Liver (tissue), 9 donors: ENCODE results near the gene COL27A1. TPM values are rescaled to one million over a fixed set of nuclear protein-coding genes. Genes with fewer than 3 reads are reported as not detected.

Experiments used
- DNase-seq: peaks from one replicate; pipeline ENCODE4 v3.0.0-alpha.2; 2017; ENCODE audit warnings: low spot score
- H3K27ac ChIP-seq, 2 donors: one replicate each; pipeline ENCODE4 v1.7.0; 2013; ENCODE audit warnings: inconsistent platforms in 2 of 2, low read length in 2 of 2, control low read depth in 1 of 2, low read depth in 1 of 2, mild to moderate bottlenecking in 1 of 2
- H3K27me3 ChIP-seq, 4 donors: one replicate each; pipeline versions ENCODE4 v1.6.1 to v1.7.0; 2013; ENCODE audit warnings: low read length in 3 of 4, inconsistent platforms in 1 of 4, mild to moderate bottlenecking in 1 of 4, moderate library complexity in 1 of 4; ENCODE audit not compliant: control insufficient read depth in 4 of 4, insufficient read depth in 4 of 4
- H3K36me3 ChIP-seq, 4 donors: one replicate each; pipeline versions ENCODE4 v1.6.1 to v1.7.0; 2013; ENCODE audit warnings: low read length in 3 of 4, mild to moderate bottlenecking in 3 of 4, low read depth in 1 of 4, moderate library complexity in 1 of 4; ENCODE audit not compliant: control insufficient read depth in 4 of 4, insufficient read depth in 3 of 4
- H3K4me1 ChIP-seq, 4 donors: one replicate each; pipeline versions ENCODE4 v1.6.1 to v1.7.0; 2013; ENCODE audit warnings: low read length in 3 of 4, mild to moderate bottlenecking in 3 of 4, moderate library complexity in 1 of 4; ENCODE audit not compliant: control insufficient read depth in 4 of 4, insufficient read depth in 4 of 4
- H3K4me3 ChIP-seq, 3 donors: one replicate each; pipeline versions ENCODE4 v1.6.1 to v1.7.0; 2013; ENCODE audit warnings: low read length in 3 of 3, control low read depth in 1 of 3, low read depth in 1 of 3, mild to moderate bottlenecking in 1 of 3
- H3K9ac ChIP-seq, 2 donors: one replicate each; pipeline ENCODE4 v1.7.0; 2013; ENCODE audit warnings: low read length in 2 of 2, mild to moderate bottlenecking in 2 of 2, moderate library complexity in 2 of 2, control low read depth in 1 of 2, low read depth in 1 of 2
- H3K9me3 ChIP-seq, 4 donors: one replicate each; pipeline versions ENCODE4 v1.6.1 to v1.7.0; 2013; ENCODE audit warnings: low read length in 3 of 4; ENCODE audit not compliant: control insufficient read depth in 4 of 4
- EGR1 ChIP-seq, 2 donors: IDR thresholded peaks; 2 replicates each; pipeline ENCODE4 v1.6.1; 2016 to 2018; ENCODE audit warnings: antibody characterized with exemption in 2 of 2, low read depth in 2 of 2
- FOXA1 ChIP-seq: IDR thresholded peaks from 2 replicates; pipeline ENCODE4 v1.6.1; 2016; ENCODE audit warnings: antibody characterized with exemption
- FOXA2 ChIP-seq: IDR thresholded peaks from 2 replicates; pipeline ENCODE4 v1.6.1; 2016; ENCODE audit warnings: antibody characterized with exemption
- GABPA ChIP-seq, 2 donors: IDR thresholded peaks in 1 of 2; conservative IDR thresholded peaks in 1 of 2; 2 replicates each; pipeline ENCODE4 v1.6.1; 2016; ENCODE audit warnings: antibody characterized with exemption in 2 of 2, mild to moderate bottlenecking in 1 of 2, moderate library complexity in 1 of 2
- HNF4A ChIP-seq, 2 donors: conservative IDR thresholded peaks; 2 replicates each; pipeline ENCODE4 v1.6.1; 2016; ENCODE audit warnings: antibody characterized with exemption in 2 of 2, mild to moderate bottlenecking in 2 of 2
- HNF4G ChIP-seq: IDR thresholded peaks from 2 replicates; pipeline ENCODE4 v1.6.1; 2016; ENCODE audit warnings: antibody characterized with exemption
- JUND ChIP-seq, 2 donors: IDR thresholded peaks; 2 replicates each; pipeline ENCODE4 v1.6.1; 2016; ENCODE audit warnings: antibody characterized with exemption in 2 of 2
- MAX ChIP-seq: IDR thresholded peaks from 2 replicates; pipeline ENCODE4 v1.6.1; 2016; ENCODE audit warnings: antibody characterized with exemption
- NR2F2 ChIP-seq: IDR thresholded peaks from 2 replicates; pipeline ENCODE4 v1.6.1; 2016; ENCODE audit warnings: antibody characterized with exemption
- REST ChIP-seq: IDR thresholded peaks from 2 replicates; pipeline ENCODE4 v1.6.1; 2016; ENCODE audit warnings: antibody characterized with exemption, mild to moderate bottlenecking
- RXRA ChIP-seq, 2 donors: IDR thresholded peaks; 2 replicates each; pipeline ENCODE4 v1.6.1; 2017 to 2018; ENCODE audit warnings: antibody characterized with exemption in 2 of 2, mild to moderate bottlenecking in 1 of 2
- SP1 ChIP-seq: IDR thresholded peaks from 2 replicates; pipeline ENCODE4 v1.6.1; 2018; ENCODE audit warnings: antibody characterized with exemption, mild to moderate bottlenecking
- TAF1 ChIP-seq: conservative IDR thresholded peaks from 2 replicates; pipeline ENCODE4 v1.6.1; 2016; ENCODE audit warnings: antibody characterized with exemption, mild to moderate bottlenecking
- YY1 ChIP-seq: IDR thresholded peaks from 2 replicates; pipeline ENCODE4 v1.6.1; 2016; ENCODE audit warnings: antibody characterized with exemption, mild to moderate bottlenecking
- WGBS: extraction: QIAGEN DNeasy Blood & Tissue Kit; methylation state at CpG from one replicate; pipeline ENCODE4 v1.1.7; 2013; 5-methylcytosine and 5-hydroxymethylcytosine counted together
- polyA plus RNA-seq, 2 donors: library from polyadenylated mRNA; stranded (reverse) in 1 of 2; unstranded in 1 of 2; fragments of 200-250 nt in 1 of 2; fragments of >200 nt in 1 of 2; fragmentation: Nextera tagmentation in 1 of 2; extraction: Ambion mirVana in 1 of 2; gene quantifications; one replicate each; pipeline versions ENCODE4 v1.2.1 to v1.2.3, GENCODE V29; 2013 to 2015
- total RNA-seq, 2 donors: library from RNA; depleted of rRNA; stranded (reverse); fragments of >200 nt; gene quantifications; one replicate each; pipeline ENCODE4 v1.2.3, GENCODE V29; 2014
- TF ChIP-seq, protein P1 (sequence below): IDR thresholded peaks from 2 replicates; pipeline ENCODE4 v1.6.1; 2016; ENCODE audit warnings: antibody characterized with exemption
- TF ChIP-seq, protein P2 (sequence below): fragments of 150-350 bp; IDR thresholded peaks from 2 replicates; pipeline ENCODE4 v1.5.1; 2017; ENCODE audit warnings: improper control_type of control experiment, low read depth, low read length; ENCODE audit not compliant: missing input control
- TF ChIP-seq, protein P3 (sequence below): IDR thresholded peaks from 2 replicates; pipeline ENCODE4 v1.6.1; 2016; ENCODE audit warnings: antibody characterized with exemption
- donor health status: healthy.
- donor health status: healthy.
- donor health status: healthy.
- donor health status: healthy.
- donor health status: healthy.

Gene COL27A1
- total and polyA plus RNA-seq, 4 donors = 7.0 to 20.4 (median 12.0) TPM

- no peak for TF ChIP-seq NR2F2
- no peak for TF ChIP-seq TAF1
- TF ChIP-seq, protein P1, sequence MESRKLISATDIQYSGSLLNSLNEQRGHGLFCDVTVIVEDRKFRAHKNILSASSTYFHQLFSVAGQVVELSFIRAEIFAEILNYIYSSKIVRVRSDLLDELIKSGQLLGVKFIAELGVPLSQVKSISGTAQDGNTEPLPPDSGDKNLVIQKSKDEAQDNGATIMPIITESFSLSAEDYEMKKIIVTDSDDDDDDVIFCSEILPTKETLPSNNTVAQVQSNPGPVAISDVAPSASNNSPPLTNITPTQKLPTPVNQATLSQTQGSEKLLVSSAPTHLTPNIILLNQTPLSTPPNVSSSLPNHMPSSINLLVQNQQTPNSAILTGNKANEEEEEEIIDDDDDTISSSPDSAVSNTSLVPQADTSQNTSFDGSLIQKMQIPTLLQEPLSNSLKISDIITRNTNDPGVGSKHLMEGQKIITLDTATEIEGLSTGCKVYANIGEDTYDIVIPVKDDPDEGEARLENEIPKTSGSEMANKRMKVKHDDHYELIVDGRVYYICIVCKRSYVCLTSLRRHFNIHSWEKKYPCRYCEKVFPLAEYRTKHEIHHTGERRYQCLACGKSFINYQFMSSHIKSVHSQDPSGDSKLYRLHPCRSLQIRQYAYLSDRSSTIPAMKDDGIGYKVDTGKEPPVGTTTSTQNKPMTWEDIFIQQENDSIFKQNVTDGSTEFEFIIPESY = no peak
- no peak for TF ChIP-seq REST
- TF ChIP-seq SP1 = no peak
- TF ChIP-seq GABPA (IDR thresholded peaks at IDR 0.05 in 1 of 2, conservative IDR thresholded peaks at IDR 0.05 in 1 of 2) = no peak
- TF ChIP-seq HNF4A (conservative IDR thresholded peaks at IDR 0.05) = no peak
- no peak for TF ChIP-seq YY1
- TF ChIP-seq FOXA2 = no peak
- TF ChIP-seq FOXA1 = no peak
- no peak for DNase-seq
- Histone ChIP-seq H3K4me1 (no peaks in the 10 kb centered on the region), H3K9ac (no peak overlapping the region), H3K27me3 (no peaks in the 10 kb centered on the region), H3K27ac (no peak overlapping the region), H3K36me3 (peaks cover 1 to 33% (median 11%) of the 10 kb centered on the region in 4 donors), H3K4me3 (no peak overlapping the region), H3K9me3 (no peaks in the 10 kb centered on the region)
- 88% methylated on average over 6 of the region's 6 CpGs for WGBS
These were observed 58.8 kb downstream of the COL27A1 start for GRCh38 chr9:114214181-114214580.

- Histone ChIP-seq H3K9ac (no peak overlapping the region), H3K27ac (no peak overlapping the region), H3K4me1 (no peaks in the 10 kb centered on the region), H3K27me3 (no peaks in the 10 kb centered on the region), H3K36me3 (peaks cover 0 to 27% (median 10%) of the 10 kb centered on the region in 4 donors), H3K4me3 (no peak overlapping the region), H3K9me3 (no peaks in the 10 kb centered on the region)
- TF ChIP-seq TAF1 = no peak
- DNase-seq = no peak
- 87% methylated on average over 7 of the region's 7 CpGs for WGBS
These were observed 59.5 kb downstream of the COL27A1 start for GRCh38 chr9:114214686-114215414.

DNA sequence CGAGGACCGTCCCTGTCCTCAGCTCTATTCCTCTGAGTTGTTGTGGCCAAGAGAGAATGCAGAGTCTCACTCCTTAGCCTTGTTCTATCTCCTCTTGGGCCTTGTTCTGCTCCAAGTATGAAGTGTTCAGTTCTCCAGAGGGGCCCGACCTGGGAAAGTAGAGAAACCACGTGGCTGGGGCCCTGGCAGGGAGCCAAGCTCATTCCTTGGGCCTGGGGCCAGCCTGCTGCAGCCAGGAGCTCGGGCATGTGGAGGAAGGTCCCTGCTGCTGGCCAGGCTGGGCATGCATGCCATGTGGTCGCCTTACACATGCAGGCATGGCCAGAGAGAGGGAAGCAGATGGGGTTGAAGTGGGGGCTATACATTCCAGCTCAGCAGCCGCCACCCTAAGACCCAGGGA lies 60.7 kb downstream of the COL27A1 start:
- WGBS = 55% methylated on average over 7 of the region's 7 CpGs
- H3K36me3 ChIP-seq = peaks cover 0 to 20% (median 9%) of the 10 kb centered on the region in 4 donors
- no peaks in the 10 kb centered on the region for H3K9me3 ChIP-seq
- no peak overlapping the region for H3K9ac ChIP-seq
- peak; percentile 43 for DNase-seq
- no peak overlapping the region for H3K4me3 ChIP-seq
- H3K4me1 ChIP-seq = peaks cover 0 to 2% (median 0%) of the 10 kb centered on the region in 4 donors
- no peaks in the 10 kb centered on the region for H3K27me3 ChIP-seq
- no peak overlapping the region for H3K27ac ChIP-seq
- TF ChIP-seq HNF4A (conservative IDR thresholded peaks at IDR 0.05) (no peak), MAX (no peak), NR2F2 (no peak), HNF4G (no peak), JUND (IDR thresholded peaks at IDR 0.05) (no peak), GABPA (IDR thresholded peaks at IDR 0.05 in 1 of 2, conservative IDR thresholded peaks at IDR 0.05 in 1 of 2) (no peak), EGR1 (IDR thresholded peaks at IDR 0.05; ENCODE audit: low read depth in 2 of 2) (no peak), FOXA1 (no peak), TAF1 (no peak), SP1 (no peak), RXRA (IDR thresholded peaks at IDR 0.05) (no peak), YY1 (no peak)
- TF ChIP-seq, protein P2, sequence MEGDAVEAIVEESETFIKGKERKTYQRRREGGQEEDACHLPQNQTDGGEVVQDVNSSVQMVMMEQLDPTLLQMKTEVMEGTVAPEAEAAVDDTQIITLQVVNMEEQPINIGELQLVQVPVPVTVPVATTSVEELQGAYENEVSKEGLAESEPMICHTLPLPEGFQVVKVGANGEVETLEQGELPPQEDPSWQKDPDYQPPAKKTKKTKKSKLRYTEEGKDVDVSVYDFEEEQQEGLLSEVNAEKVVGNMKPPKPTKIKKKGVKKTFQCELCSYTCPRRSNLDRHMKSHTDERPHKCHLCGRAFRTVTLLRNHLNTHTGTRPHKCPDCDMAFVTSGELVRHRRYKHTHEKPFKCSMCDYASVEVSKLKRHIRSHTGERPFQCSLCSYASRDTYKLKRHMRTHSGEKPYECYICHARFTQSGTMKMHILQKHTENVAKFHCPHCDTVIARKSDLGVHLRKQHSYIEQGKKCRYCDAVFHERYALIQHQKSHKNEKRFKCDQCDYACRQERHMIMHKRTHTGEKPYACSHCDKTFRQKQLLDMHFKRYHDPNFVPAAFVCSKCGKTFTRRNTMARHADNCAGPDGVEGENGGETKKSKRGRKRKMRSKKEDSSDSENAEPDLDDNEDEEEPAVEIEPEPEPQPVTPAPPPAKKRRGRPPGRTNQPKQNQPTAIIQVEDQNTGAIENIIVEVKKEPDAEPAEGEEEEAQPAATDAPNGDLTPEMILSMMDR = no peak
- TF ChIP-seq, protein P1 = no peak
- TF ChIP-seq, protein P3, sequence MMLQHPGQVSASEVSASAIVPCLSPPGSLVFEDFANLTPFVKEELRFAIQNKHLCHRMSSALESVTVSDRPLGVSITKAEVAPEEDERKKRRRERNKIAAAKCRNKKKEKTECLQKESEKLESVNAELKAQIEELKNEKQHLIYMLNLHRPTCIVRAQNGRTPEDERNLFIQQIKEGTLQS = no peak
